ENCODE measurements around the gene SULT2B1.
"Not testable (repeated sequence)": the region's sequence is repeated elsewhere in the genome, so short reads cannot be mapped to it uniquely, and the experiment has no call there.

The SULT2B1 gene

DNA sequence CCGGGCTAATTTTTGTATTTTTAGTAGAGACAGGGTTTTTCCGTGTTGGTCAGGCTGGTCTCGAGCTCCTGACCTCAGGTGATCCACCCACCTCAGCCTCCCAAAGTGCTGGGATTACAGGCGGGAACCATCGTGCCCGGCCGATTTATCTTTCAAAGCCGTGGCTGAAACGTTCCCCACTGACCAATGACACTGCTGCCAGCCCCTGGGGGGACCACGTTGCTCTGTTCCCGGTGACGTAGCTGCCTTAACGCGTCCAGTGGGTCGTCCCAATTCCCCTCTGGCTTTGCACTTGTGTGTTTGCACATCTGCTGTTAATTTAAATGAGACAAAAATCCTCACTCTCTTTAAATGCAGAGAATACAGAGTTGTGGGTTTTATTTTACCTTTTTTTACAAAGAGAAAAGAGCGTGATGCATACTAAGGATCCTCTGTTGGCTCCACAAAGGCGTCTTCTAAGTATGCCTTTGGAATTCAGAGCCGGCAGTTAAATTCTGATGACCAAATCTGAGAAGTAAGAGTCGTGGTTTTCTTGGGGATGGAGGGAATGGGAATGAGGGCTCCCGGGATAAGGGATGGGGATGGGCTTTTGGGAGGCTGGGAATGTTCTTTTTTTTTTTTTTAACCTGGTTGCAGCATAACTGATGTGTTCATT is 21.8 kb upstream of the SULT2B1 start:
- DNase-seq = no peak

- DNase-seq = no peak
These were observed 21.2 kb upstream of the SULT2B1 start for GRCh38 chr19:48530770-48531169.

DNA sequence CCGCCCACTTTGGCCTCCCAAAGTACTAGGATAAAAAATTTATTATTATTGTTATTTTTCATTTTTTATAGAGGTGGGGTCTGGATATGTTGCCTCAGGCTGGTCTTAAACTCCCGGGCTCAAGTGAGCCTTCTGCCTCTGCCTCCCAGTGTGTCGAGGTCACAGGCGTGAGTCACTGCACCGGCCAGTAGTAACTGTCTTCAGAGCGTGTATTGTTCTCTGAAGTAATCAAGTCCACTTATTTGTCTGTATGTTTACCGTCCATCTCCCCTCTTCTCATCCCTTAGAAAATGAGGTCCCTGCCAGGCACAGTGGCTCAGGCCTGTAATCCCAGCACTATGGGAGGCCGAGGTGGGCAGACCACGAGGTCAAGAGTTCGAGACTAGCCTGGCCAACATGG is 18.2 kb upstream of the SULT2B1 start:
- no peak for DNase-seq

GRCh38 chr19:48537541-48537940 is 14.4 kb upstream of the SULT2B1 start:
- DNase-seq = no peak

DNA sequence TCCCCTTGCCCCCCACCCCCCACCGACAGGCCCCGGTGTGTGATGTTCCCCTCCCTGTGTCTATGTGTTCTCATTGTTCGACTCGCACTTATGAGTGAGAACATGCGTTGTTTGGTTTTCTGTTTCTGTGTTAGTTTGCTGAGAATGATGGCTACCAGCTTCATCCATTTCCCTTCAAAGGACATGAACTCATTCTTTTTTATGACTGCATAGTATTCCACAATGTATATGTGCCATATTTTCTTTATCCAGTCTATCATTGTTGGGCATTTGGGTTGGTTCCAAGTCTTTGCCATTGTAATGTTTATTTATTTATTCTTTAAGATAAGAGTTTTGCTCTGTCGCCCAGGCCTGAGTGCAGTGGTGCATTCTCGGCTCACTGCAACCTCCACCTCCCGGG is 13.9 kb upstream of the SULT2B1 start:
- DNase-seq = not testable (repeated sequence)

DNA sequence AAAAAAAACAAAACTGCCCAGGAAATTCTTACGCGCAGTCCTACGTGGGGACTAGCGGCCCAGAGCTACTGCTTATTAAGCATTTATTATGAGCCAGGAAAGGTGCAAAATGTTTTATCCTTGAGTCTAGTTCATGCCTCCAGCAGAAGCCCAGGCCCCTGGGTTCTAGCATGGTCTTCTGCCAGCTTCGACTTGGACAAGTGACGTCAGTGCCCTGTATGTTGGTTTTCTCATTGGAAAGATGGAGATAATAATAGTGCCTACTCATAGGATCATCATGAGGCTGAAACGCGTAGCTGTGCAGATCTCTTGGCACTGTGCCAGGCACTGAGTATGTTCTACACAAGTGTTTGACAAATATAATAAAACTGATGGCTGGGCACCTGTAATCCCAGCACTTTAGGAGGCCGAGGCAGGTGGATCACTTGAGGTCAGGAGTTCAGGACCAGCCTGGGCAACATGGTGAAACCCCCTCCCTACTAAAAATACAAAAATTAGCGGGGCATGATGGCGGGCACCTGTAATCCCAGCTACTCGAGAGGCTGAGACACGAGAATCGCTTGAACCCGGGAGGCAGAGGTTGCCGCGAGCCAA is 12.4 kb upstream of the SULT2B1 start:
- no peak for DNase-seq

GRCh38 chr19:48540110-48540509 is 11.9 kb upstream of the SULT2B1 start:
- no peak for DNase-seq

DNA sequence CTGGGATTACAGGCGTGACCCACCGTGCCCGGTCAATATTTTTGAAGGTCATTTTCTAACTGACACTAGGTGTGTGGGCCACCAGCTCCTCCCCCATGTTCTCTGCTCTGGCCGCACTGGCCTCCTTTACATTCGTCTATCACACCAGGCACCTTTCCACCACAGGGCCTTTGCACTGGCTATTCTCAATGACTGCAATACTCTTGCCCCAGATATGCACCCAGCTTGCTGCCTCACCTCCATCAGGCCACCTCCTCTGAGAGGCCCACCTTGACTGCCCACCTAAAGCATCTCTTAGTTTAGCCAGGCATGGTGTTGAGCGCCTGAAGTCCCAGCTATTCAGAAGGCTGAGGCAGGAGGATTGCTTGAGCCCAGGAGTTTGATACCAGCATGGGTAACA is 10.2 kb upstream of the SULT2B1 start:
- no peak for DNase-seq

- DNase-seq = no peak
These were observed 8.8 kb upstream of the SULT2B1 start for GRCh38 chr19:48543121-48543710.

DNA sequence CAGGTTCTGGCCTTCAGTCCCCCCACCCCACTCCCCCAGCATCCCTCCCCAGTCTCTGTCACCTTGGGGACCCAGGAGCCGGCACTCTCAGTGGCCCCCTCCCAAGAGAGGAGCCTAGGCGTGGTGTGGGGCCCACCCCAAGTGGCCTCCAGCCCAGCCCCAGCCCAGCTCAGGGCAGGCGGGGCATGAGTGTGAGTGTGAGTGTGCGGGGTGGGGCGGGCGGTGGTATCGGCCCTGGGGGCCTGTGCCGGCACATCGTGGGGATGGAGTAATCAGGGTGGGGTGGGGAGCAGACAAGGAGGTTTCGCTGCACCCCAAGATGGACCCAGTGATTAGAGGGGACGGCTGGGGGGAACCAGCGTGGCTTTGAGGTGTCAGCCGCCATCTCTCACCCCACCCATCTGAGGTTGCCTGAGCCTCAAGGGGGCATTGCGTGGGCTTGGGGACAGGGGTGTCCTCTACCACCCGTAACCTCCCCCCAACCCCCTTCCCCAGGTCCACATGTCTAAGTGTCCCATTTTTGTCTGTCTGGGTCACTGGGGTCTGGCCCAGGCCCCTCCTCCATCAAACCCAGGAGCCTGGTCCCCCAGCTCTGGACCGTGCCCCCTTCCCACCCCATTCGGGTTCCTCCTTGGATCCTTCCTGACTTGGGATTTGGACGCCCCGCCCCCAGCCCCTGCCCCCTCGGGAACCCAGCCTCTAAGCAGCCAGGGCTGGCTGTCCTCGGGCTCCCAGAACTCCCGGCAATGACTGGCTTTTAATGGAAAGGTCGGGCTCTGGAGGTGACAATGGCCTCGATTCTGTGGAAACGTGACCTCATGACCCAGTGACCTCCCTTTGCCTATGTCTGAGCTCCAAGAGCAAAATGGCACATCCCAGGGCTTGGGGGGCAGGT is 6.9 kb upstream of the SULT2B1 start:
- DNase-seq = no peak

GRCh38 chr19:48547722-48548121 is 4.2 kb upstream of the SULT2B1 start:
- no peak for DNase-seq

DNA sequence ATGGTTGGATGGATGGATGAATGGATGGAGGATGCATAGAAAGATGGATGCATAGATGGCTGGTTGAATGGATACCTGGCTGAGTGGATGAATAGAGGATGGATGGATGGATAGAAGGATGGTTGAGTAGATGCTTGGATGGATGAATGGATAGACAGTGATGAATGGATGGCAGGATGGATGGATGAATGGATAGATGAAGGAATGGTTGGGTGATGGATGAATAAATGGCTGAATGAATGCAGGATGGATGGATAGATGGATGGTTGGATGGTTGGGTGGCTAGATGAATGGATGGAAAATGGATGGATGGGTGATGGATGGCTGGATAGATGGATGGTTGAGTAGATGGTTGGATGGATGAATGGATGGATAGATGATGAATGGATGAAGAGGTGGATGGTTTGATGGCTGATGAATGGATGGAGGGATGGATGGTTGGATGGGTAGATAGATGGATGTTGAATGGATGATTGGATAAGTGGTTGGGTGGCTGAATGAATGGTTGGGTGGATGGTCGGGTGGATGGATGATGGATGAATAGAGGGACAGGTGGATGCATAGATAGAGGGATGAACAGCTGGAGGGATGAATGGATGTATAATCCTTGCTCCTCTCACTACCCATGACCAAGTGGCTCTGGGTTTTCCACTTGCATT is 3.6 kb upstream of the SULT2B1 start:
- no peak for DNase-seq

- no peak for DNase-seq
These were observed 2.6 kb upstream of the SULT2B1 start for GRCh38 chr19:48549380-48549779.

- no peak for DNase-seq
These were observed 692 bp downstream of the SULT2B1 start for GRCh38 chr19:48552406-48553322.

- no peak for DNase-seq
These were observed 1.9 kb downstream of the SULT2B1 start for GRCh38 chr19:48553676-48554384.

DNA sequence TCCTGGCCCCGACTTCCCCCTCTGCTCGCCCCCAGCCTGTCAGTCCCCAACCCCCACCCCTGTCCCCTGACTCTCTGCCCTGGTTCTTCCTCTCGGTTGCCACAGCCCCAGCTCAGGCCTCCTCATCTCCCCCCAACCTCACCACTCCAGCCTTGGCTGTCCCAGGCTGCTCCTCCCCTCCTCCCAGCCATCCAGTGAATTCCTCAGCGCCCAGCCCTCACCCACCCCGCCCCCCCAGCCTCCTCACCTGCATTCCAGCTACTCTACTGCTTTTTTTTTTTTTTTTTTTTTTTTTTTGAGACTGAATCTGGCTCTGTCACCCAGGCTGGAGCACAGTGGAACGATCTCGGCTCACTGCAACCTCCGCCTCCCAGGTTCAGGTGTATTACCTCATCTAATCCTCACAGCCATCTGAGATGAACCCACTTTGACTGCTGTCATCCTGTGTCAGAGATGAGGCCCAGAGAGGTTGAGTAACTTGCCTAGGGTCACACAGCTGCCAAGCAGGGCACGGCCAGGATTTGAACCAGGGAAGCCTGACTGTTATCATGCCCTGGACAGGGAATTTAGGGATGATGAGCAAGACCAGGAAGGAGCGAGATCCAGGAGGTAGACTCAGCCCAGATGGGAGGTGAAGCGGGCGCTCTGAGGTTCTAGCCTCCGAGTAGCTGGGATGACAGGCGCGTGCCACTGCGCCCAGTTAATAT is 2.6 kb downstream of the SULT2B1 start:
- no peak for DNase-seq

DNA sequence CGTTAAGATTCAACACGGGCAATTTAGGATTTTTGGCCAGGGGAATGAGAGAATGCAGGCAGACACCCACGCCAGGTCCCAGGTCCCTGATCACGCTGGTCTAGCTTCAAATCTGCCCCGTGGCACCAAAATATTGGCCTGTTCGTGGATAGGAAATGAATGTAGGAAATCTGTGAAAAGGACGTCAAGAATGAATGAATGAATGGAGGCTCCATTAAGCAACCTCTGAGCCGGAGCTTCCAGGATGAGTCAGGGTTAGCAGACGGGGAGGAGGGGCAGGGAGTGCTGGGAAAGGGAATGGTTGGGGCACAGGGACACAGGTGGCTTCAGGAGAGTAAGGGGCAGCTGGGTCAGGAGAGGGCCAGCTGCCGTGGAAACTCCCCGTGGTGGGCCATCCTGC is 4.2 kb downstream of the SULT2B1 start:
- DNase-seq = no peak

- no peak for DNase-seq
These were observed 4.9 kb downstream of the SULT2B1 start for GRCh38 chr19:48556825-48557224.

GRCh38 chr19:48558018-48558684 is 6.2 kb downstream of the SULT2B1 start:
- no peak for DNase-seq

- no peak for DNase-seq
These were observed 8.1 kb downstream of the SULT2B1 start for GRCh38 chr19:48560095-48560530.
